SU-DHL-6 (cell line): ENCODE data around the gene PLAC8L1.
"Not testable (repeated sequence)": the region's sequence is repeated elsewhere in the genome, so short reads cannot be mapped to it uniquely, and the experiment has no call there.

Experiments
- H2AFZ ChIP-seq: fragments of 200-600 bp; sonication (generic); 2 replicates; pipeline ENCODE4 v1.6.1; 2014; ENCODE audit warnings: low read depth, mild to moderate bottlenecking, moderate library complexity, mixed read lengths, antibody characterized with exemption, low read length; ENCODE audit not compliant: severe bottlenecking
- H3F3A ChIP-seq: fragments of 200-600 bp; shearing (Covaris generic); 2 replicates; pipeline ENCODE4 v1.6.0; 2016; ENCODE audit warnings: antibody characterized with exemption, mild to moderate bottlenecking; ENCODE audit not compliant: insufficient read depth
- H3K27ac ChIP-seq: fragments of 200-600 bp; sonication (generic); 2 replicates; pipeline ENCODE4 v1.5.1; 2016; ENCODE audit warnings: low read depth, mild to moderate bottlenecking, low read length, moderate library complexity, mixed read lengths
- H3K27me3 ChIP-seq: fragments of 200-600 bp; sonication (generic), shearing (Covaris generic); 2 replicates; pipeline ENCODE4 v1.6.0; 2014; ENCODE audit warnings: mild to moderate bottlenecking, low read length
- H3K36me3 ChIP-seq: fragments of 200-600 bp; sonication (generic); 2 replicates; pipeline ENCODE4 v1.6.1; 2014; ENCODE audit warnings: mild to moderate bottlenecking, low read length, mixed read lengths
- H3K4me2 ChIP-seq: fragments of 300-600, 200-600 bp; shearing (Covaris generic), sonication (generic); 2 replicates; pipeline ENCODE4 v1.6.0; 2014; ENCODE audit warnings: low read length, low read depth, mild to moderate bottlenecking; ENCODE audit not compliant: poor library complexity, severe bottlenecking
- H3K4me3 ChIP-seq: fragments of 200-600 bp; sonication (generic); 2 replicates; pipeline ENCODE4 v1.5.1; 2014; ENCODE audit warnings: antibody characterized with exemption, low read length, mild to moderate bottlenecking, mixed read lengths; ENCODE audit not compliant: insufficient read depth, poor library complexity, severe bottlenecking
- H3K79me2 ChIP-seq: fragments of 200-600 bp; sonication (generic); 2 replicates; pipeline ENCODE4 v1.6.1; 2014; ENCODE audit warnings: mild to moderate bottlenecking, low read length, moderate library complexity; ENCODE audit not compliant: insufficient read depth
- H3K9ac ChIP-seq: fragments of 200-600 bp; sonication (generic); 2 replicates; pipeline ENCODE4 v1.7.0; 2014; ENCODE audit warnings: mild to moderate bottlenecking, low read length
- H3K9me2 ChIP-seq: fragments of 200-600 bp; sonication (generic); replicated peaks from 2 replicates; pipeline ENCODE4 v1.6.1; 2014; ENCODE audit warnings: low read length; ENCODE audit not compliant: insufficient read depth
- H3K9me3 ChIP-seq: fragments of 200-600 bp; sonication (generic); 2 replicates; pipeline ENCODE4 v1.6.1; 2014; ENCODE audit warnings: low read length, mixed read lengths; ENCODE audit not compliant: insufficient read depth
- H4K20me1 ChIP-seq: fragments of 200-600 bp; sonication (generic); 2 replicates; pipeline ENCODE4 v1.6.1; 2014; ENCODE audit warnings: low read depth, mild to moderate bottlenecking, antibody characterized with exemption, low read length, moderate library complexity, mixed read lengths
- EZH2phosphoT487 ChIP-seq: fragments of 200-600 bp; sonication (generic), shearing (Covaris generic); conservative IDR thresholded peaks from 2 replicates; pipeline ENCODE4 v1.6.1; 2018; ENCODE audit warnings: mild to moderate bottlenecking, antibody characterized with exemption, low read length, moderate library complexity, mixed read lengths
- TF ChIP-seq, protein P1 (sequence below): fragments of 200-600 bp; sonication (generic); IDR thresholded peaks from one replicate; pipeline ENCODE4 v1.5.1; 2017; ENCODE audit warnings: antibody characterized with exemption, mild to moderate bottlenecking, low read length, moderate library complexity; ENCODE audit not compliant: insufficient read depth, poor library complexity, severe bottlenecking

The PLAC8L1 gene

DNA sequence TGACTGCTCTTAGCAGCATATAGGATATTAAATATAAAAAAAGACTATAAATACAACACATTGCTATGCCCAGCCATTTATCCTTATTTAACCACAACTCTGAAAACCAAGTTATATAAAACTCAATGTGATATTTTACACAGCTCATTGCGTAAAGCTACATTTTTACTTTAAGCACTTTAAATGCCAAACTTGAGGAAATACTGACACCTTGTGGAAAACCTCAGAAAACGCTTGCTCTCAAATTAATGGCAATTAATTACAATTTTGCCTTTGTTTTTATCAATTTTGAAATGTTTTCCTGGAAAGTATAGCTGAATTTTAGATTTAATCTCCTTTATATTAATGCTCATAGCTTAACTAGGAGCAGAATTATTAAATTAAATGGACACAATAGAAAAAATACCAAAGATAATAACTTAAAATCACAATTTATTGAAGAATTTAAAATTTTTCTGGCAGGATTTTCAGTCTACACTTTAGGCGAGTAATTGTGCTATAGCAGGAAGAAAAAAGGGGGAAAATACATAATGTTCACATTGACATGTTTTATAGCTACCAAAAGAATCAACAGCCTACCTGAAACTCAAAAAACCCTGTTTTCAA is 25.2 kb upstream of the PLAC8L1 start:
- H3K9me2 ChIP-seq = no peaks in the 10 kb centered on the region
- H3K27ac ChIP-seq = no peak overlapping the region
- no peak overlapping the region for H3K4me2 ChIP-seq
- H3K9ac ChIP-seq = no peak overlapping the region
- no peak overlapping the region for H3K4me3 ChIP-seq
- H3K9me3 ChIP-seq = no peaks in the 10 kb centered on the region
- TF ChIP-seq, protein P1, sequence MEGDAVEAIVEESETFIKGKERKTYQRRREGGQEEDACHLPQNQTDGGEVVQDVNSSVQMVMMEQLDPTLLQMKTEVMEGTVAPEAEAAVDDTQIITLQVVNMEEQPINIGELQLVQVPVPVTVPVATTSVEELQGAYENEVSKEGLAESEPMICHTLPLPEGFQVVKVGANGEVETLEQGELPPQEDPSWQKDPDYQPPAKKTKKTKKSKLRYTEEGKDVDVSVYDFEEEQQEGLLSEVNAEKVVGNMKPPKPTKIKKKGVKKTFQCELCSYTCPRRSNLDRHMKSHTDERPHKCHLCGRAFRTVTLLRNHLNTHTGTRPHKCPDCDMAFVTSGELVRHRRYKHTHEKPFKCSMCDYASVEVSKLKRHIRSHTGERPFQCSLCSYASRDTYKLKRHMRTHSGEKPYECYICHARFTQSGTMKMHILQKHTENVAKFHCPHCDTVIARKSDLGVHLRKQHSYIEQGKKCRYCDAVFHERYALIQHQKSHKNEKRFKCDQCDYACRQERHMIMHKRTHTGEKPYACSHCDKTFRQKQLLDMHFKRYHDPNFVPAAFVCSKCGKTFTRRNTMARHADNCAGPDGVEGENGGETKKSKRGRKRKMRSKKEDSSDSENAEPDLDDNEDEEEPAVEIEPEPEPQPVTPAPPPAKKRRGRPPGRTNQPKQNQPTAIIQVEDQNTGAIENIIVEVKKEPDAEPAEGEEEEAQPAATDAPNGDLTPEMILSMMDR = peak; percentile 61
- no peak for TF ChIP-seq EZH2phosphoT487
- peaks cover 68% of the 10 kb centered on the region for H3K36me3 ChIP-seq
- no peaks in the 10 kb centered on the region for H4K20me1 ChIP-seq
- no peaks in the 10 kb centered on the region for H3K27me3 ChIP-seq
- no peaks in the 10 kb centered on the region for H3K79me2 ChIP-seq
- no peak overlapping the region for H2AFZ ChIP-seq
- peaks cover 8% of the 10 kb centered on the region for H3F3A ChIP-seq

GRCh38 chr5:146126068-146126467 is 20.7 kb upstream of the PLAC8L1 start:
- Histone ChIP-seq H2AFZ (no peak overlapping the region), H3K4me2 (no peak overlapping the region), H3K27me3 (no peaks in the 10 kb centered on the region), H3K4me3 (no peak overlapping the region), H4K20me1 (no peaks in the 10 kb centered on the region), H3K79me2 (no peaks in the 10 kb centered on the region), H3K9me3 (no peaks in the 10 kb centered on the region), H3K9ac (no peak overlapping the region), H3K36me3 (peaks cover 87% of the 10 kb centered on the region), H3K9me2 (no peaks in the 10 kb centered on the region), H3K27ac (no peak overlapping the region), H3F3A (peaks cover 8% of the 10 kb centered on the region)
- TF ChIP-seq, protein P1 = no peak
- TF ChIP-seq EZH2phosphoT487 = no peak

DNA sequence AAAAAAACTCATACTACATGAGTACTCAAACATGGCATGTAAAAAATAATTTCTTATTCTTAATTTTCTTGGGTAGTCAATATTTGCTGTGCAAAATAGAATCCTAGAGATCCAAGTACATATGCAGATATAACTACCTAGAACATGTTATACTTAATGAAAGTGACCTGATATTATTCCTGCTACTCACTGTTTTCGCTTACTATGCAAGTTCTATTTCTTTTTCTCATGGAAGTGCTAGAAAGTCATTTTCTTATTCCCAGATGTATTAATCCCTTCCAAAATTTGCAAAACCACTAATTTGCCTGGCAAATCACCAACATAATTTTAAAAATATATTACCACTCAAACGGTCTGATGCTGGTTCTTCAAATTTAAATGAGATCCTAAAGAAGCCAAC is 19.2 kb upstream of the PLAC8L1 start:
- H3K9me3 ChIP-seq = no peaks in the 10 kb centered on the region
- no peaks in the 10 kb centered on the region for H4K20me1 ChIP-seq
- H3K27me3 ChIP-seq = no peaks in the 10 kb centered on the region
- no peak overlapping the region for H3K9ac ChIP-seq
- peaks cover 88% of the 10 kb centered on the region for H3K36me3 ChIP-seq
- no peak overlapping the region for H3K4me2 ChIP-seq
- no peaks in the 10 kb centered on the region for H3K9me2 ChIP-seq
- TF ChIP-seq, protein P1 = no peak
- TF ChIP-seq EZH2phosphoT487 = no peak
- H2AFZ ChIP-seq = no peak overlapping the region
- H3F3A ChIP-seq = no peaks in the 10 kb centered on the region; the same call in 1 of the 2 replicates
- H3K79me2 ChIP-seq = no peaks in the 10 kb centered on the region
- no peak overlapping the region for H3K4me3 ChIP-seq
- H3K27ac ChIP-seq = no peak overlapping the region

GRCh38 chr5:146121451-146121850 is 16.1 kb upstream of the PLAC8L1 start:
- not testable (repeated sequence) for H3K9ac ChIP-seq, H3K9me3 ChIP-seq, H3F3A ChIP-seq, H3K9me2 ChIP-seq, H4K20me1 ChIP-seq, H3K27me3 ChIP-seq, H3K4me3 ChIP-seq, H3K79me2 ChIP-seq, H2AFZ ChIP-seq, H3K4me2 ChIP-seq, H3K27ac ChIP-seq
- H3K36me3 ChIP-seq = peaks cover 74% of the 10 kb centered on the region
